Activated T-helper 17 cell treated with anti-CD3 and anti-CD28 coated beads, Interleukin-2, amount 50 U/mL, for 72 hours (primary cell): Measurements from ENCODE around the gene SYNGAP1. TPM values are rescaled to one million over a fixed set of nuclear protein-coding genes. Genes with fewer than 3 reads are reported as not detected.
A peak's percentile ranks its signal among the peaks of the same experiment; 100 is the strongest.

Source experiments
- ATAC-seq: fragments of 150-1000 bp; cut with Tn5 transposase; replicated peaks from 2 replicates; pipeline ENCODE4 v1.10.0; 2021; ENCODE audit warnings: mild to moderate bottlenecking, moderate library complexity
- H3K27ac Mint-ChIP-seq: one replicate; pipeline ENCODE4 v1.8.0; 2022; ENCODE audit warnings: mixed read lengths
- H3K27me3 Mint-ChIP-seq: one replicate; pipeline ENCODE4 v1.8.0; 2022; ENCODE audit warnings: mixed read lengths
- H3K36me3 Mint-ChIP-seq: one replicate; pipeline ENCODE4 v1.8.0; 2022; ENCODE audit warnings: low read depth, mild to moderate bottlenecking, mixed read lengths
- H3K4me1 Mint-ChIP-seq: one replicate; pipeline ENCODE4 v1.8.0; 2022; ENCODE audit warnings: mixed read lengths
- H3K4me3 Mint-ChIP-seq: one replicate; pipeline ENCODE4 v1.8.0; 2022; ENCODE audit warnings: mild to moderate bottlenecking, mixed read lengths
- H3K9me3 Mint-ChIP-seq: one replicate; pipeline ENCODE4 v1.8.0; 2022; ENCODE audit warnings: mixed read lengths
- total RNA-seq, 2 donors: library from RNA; stranded (reverse); gene quantifications; one replicate each; pipeline ENCODE4 v1.2.3, GENCODE V29; 2022

SYNGAP1 gene
- total RNA-seq, 2 donors from 2014 or later, result 43.2 to 156 TPM

DNA sequence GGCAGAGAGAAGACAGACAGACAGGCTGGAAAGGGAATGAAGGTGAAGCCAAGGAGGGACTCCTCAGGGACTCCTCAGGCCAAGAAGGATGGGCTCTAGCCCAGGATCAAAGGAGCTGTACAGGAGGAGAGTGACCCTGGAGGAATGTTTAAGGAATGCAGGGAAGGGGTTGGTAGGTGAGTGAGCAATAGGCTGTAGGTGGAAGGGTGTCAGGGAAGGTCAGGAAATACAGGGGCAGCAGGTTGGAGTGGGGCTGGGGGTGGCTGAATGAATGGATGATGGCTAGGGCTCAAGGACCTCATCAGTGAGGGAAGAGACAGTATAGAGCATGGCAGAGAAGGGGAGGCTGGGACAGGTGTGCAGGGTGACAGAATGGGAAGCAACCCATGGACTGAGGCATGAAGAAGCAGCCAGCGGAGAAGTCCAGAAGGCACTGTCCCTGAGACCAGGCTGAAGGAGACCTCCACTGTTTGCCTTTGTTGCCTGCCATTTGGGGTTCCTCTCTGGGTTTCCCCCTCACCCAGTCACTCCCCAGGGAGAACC lies 13.2 kb downstream of the SYNGAP1 start:
- peak overlapping the region; percentile 0 for H3K4me3 Mint-ChIP-seq
- H3K27me3 Mint-ChIP-seq, result no peaks in the 10 kb centered on the region
- H3K36me3 Mint-ChIP-seq, result peaks cover 79% of the 10 kb centered on the region
- ATAC-seq, result no peak
- no peaks in the 10 kb centered on the region for H3K9me3 Mint-ChIP-seq
- H3K27ac Mint-ChIP-seq, result peak overlapping the region; percentile 71
- peaks cover 41% of the 10 kb centered on the region for H3K4me1 Mint-ChIP-seq

GRCh38 chr6:33433544-33434191 lies 13.8 kb downstream of the SYNGAP1 start:
- peak overlapping the region; percentile 6 for H3K27ac Mint-ChIP-seq
- no peaks in the 10 kb centered on the region for H3K9me3 Mint-ChIP-seq
- H3K27me3 Mint-ChIP-seq, result no peaks in the 10 kb centered on the region
- peaks cover 37% of the 10 kb centered on the region for H3K4me1 Mint-ChIP-seq
- no peak for ATAC-seq
- no peak overlapping the region for H3K4me3 Mint-ChIP-seq
- peaks cover 80% of the 10 kb centered on the region for H3K36me3 Mint-ChIP-seq

- Mint-ChIP-seq H3K27ac (no peak overlapping the region), H3K4me1 (peaks cover 30% of the 10 kb centered on the region), H3K36me3 (peaks cover 80% of the 10 kb centered on the region), H3K27me3 (no peaks in the 10 kb centered on the region), H3K4me3 (no peak overlapping the region), H3K9me3 (no peaks in the 10 kb centered on the region)
- no peak for ATAC-seq
Observed at GRCh38 chr6:33434961-33435360, 15.1 kb downstream of the SYNGAP1 start.

DNA sequence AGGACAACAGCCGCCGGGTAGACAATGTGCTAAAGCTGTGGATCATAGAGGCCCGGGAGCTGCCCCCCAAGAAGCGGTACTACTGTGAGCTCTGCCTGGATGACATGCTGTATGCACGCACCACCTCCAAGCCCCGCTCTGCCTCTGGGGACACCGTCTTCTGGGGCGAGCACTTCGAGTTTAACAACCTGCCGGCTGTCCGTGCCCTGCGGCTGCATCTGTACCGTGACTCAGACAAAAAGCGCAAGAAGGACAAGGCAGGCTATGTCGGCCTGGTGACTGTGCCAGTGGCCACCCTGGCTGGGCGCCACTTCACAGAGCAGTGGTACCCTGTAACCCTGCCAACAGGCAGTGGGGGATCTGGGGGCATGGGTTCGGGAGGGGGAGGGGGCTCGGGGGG lies 17.8 kb downstream of the SYNGAP1 start:
- no peaks in the 10 kb centered on the region for H3K9me3 Mint-ChIP-seq
- H3K4me3 Mint-ChIP-seq, result no peak overlapping the region
- peaks cover 97% of the 10 kb centered on the region for H3K36me3 Mint-ChIP-seq
- ATAC-seq, result no peak
- H3K4me1 Mint-ChIP-seq, result peaks cover 12% of the 10 kb centered on the region
- no peaks in the 10 kb centered on the region for H3K27me3 Mint-ChIP-seq
- H3K27ac Mint-ChIP-seq, result no peak overlapping the region

DNA sequence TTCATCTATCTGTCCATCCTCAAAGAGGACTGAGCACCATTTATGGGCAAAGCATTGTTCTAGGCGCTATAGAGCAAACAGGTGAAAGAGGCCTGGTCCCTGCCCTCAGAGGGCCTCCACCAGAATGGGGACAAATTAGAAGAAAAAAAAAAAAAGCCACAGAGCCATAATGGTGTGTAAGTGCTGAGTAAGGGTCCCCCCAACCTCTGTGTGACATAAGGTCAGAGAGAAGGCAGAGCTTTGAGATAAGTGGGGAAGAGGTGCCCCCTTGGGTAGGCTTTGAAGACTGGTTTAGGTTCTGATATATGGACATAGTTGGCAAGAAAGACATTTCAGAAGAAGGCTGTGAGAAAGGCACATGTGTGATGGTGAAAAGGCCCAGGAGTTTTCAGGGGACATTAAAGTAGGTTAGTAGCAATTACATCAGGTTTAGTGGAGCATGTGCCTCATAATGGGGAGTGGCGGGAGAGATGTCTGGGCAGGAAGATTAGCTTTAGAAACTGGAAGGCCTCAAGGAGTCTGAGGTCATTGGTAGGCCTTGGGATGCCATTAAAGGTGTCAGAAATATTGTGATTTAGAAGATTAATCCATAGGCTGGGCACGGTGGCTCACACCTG lies 19.2 kb downstream of the SYNGAP1 start:
- Mint-ChIP-seq H3K9me3 (no peaks in the 10 kb centered on the region), H3K4me1 (peaks cover 5% of the 10 kb centered on the region), H3K27ac (peak overlapping the region; percentile 48), H3K36me3 (peaks cover 92% of the 10 kb centered on the region), H3K27me3 (no peaks in the 10 kb centered on the region), H3K4me3 (no peak overlapping the region)
- no peak for ATAC-seq

DNA sequence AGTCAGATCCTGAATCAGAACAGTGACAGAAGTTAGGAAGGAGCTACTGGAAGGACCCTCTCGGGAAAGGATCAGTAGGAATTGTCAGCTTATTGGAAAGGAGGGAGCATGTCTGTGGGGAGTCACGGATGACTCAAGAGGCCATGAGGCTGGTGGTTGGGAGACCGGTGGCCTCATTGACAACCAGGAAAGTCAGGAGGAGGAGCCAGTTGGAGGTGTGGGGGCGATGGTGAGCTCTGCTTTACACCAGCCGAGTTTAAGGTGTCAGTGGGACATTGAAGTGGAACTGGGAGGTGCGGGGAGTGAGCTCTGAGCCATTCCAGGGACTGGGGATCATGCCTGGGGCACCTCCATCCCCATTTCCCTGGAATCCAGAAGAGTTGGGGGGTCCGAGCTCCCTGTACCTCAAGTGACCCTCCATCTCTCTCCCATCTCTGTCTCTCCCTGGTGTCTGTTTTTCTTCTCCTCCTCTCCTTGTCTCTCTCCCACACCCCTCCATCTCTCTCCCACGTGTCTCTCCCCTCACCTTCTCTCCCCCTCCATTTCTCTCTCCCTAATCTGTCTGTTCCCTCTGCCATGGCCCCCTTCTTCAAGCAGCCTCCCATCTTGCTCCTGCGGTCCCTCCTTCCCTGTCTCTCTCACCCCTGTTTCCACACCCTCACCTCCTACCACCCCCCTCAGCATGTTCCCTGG lies 20.2 kb downstream of the SYNGAP1 start:
- Mint-ChIP-seq H3K9me3 (no peaks in the 10 kb centered on the region), H3K27me3 (no peaks in the 10 kb centered on the region), H3K27ac (peak overlapping the region; percentile 48), H3K4me3 (no peak overlapping the region), H3K36me3 (peaks cover 92% of the 10 kb centered on the region), H3K4me1 (peaks cover 5% of the 10 kb centered on the region)
- no peak for ATAC-seq

DNA sequence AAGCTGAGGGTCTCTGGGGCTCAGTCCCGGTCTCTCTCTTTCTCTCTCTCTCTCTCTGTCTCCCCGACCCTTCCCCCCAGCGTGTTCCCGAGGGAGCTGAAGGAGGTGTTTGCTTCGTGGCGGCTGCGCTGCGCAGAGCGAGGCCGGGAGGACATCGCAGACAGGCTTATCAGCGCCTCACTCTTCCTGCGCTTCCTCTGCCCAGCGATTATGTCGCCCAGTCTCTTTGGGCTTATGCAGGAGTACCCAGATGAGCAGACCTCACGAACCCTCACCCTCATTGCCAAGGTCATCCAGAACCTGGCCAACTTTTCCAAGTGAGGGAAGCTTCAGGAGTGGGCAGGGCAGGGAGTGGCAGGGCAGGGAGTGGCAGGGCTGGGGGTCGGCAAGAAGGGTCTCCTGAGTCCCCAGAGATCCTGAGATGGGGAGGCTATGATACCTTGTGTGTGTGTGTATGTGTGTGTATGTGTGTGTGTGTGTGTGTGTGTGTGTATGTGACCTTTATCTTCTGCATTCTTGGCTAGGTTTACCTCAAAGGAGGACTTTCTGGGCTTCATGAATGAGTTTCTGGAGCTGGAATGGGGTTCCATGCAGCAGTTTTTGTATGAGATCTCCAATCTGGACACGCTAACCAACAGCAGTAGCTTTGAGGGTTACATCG lies 20.9 kb downstream of the SYNGAP1 start:
- ATAC-seq, result no peak
- Mint-ChIP-seq H3K27ac (peak overlapping the region; percentile 61), H3K4me3 (no peak overlapping the region), H3K27me3 (no peaks in the 10 kb centered on the region), H3K36me3 (peaks cover 92% of the 10 kb centered on the region), H3K9me3 (no peaks in the 10 kb centered on the region), H3K4me1 (peaks cover 5% of the 10 kb centered on the region)

GRCh38 chr6:33441457-33441856 lies 21.6 kb downstream of the SYNGAP1 start:
- ATAC-seq, result no peak
- no peaks in the 10 kb centered on the region for H3K27me3 Mint-ChIP-seq
- H3K36me3 Mint-ChIP-seq, result peaks cover 92% of the 10 kb centered on the region
- no peak overlapping the region for H3K4me3 Mint-ChIP-seq
- no peaks in the 10 kb centered on the region for H3K9me3 Mint-ChIP-seq
- peaks cover 5% of the 10 kb centered on the region for H3K4me1 Mint-ChIP-seq
- peak overlapping the region; percentile 61 for H3K27ac Mint-ChIP-seq

DNA sequence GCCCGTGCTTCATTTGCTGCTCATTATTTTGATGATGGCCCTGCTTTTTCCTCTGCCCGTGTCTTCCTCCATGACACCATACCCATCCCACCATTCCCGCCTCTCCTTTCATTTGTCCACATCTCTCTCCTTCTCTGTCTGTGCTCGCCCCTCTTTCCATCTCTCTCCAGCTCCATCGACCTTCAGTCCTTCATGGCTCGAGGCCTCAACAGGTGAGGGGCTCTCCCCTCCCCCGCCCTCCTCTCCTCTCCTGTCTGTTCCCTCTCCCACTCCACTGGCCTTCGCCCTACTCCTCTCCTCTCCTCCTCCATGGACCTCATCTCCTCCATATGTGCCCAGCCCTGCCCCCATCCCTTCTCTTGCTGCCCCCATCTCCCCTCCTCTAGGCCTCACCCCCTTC lies 22.4 kb downstream of the SYNGAP1 start:
- no peak for ATAC-seq
- H3K27me3 Mint-ChIP-seq, result no peaks in the 10 kb centered on the region
- peaks cover 92% of the 10 kb centered on the region for H3K36me3 Mint-ChIP-seq
- peak overlapping the region; percentile 36 for H3K27ac Mint-ChIP-seq
- H3K4me3 Mint-ChIP-seq, result no peak overlapping the region
- peaks cover 5% of the 10 kb centered on the region for H3K4me1 Mint-ChIP-seq
- no peaks in the 10 kb centered on the region for H3K9me3 Mint-ChIP-seq

DNA sequence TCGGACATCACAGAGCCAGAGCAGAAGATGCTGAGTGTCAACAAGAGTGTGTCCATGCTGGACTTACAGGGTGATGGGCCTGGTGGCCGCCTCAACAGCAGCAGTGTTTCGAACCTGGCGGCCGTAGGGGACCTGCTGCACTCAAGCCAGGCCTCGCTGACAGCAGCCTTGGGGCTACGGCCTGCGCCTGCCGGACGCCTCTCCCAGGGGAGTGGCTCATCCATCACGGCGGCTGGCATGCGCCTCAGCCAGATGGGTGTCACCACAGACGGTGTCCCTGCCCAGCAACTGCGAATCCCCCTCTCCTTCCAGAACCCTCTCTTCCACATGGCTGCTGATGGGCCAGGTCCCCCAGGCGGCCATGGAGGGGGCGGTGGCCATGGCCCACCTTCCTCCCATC lies 23.2 kb downstream of the SYNGAP1 start:
- peaks cover 92% of the 10 kb centered on the region for H3K36me3 Mint-ChIP-seq
- H3K27me3 Mint-ChIP-seq, result no peaks in the 10 kb centered on the region
- H3K27ac Mint-ChIP-seq, result no peak overlapping the region
- ATAC-seq, result no peak
- H3K4me3 Mint-ChIP-seq, result no peak overlapping the region
- H3K9me3 Mint-ChIP-seq, result no peaks in the 10 kb centered on the region
- peaks cover 5% of the 10 kb centered on the region for H3K4me1 Mint-ChIP-seq

DNA sequence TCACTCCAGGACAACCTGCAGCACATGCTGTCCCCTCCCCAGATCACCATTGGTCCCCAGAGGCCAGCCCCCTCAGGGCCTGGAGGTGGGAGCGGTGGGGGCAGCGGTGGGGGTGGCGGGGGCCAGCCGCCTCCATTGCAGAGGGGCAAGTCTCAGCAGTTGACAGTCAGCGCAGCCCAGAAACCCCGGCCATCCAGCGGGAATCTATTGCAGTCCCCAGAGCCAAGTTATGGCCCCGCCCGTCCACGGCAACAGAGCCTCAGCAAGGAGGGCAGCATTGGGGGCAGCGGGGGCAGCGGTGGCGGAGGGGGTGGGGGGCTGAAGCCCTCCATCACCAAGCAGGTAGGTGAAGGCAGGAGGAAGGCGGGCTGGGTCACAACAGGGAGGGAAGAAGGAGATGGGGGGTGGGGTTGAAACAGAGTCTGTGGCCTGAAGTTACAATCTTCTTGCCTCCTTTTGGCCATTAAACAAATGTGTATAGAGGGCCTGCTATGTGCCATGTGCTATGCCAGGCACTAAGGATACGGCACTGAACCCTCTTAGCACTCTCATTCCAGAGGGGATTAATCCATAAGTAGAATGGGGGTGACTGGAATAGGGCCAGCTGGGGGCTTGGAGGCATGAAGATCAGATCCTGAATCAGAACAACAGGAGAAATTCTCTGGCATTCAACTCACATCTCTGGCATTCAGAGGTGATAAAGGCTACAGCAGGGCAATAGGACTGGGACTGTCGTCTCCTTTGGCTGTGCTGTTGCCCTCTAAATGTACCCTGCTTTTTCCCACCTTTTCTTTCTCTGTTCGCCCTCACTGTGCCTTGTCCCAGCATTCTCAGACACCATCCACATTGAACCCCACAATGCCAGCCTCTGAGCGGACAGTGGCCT lies 24.0 kb downstream of the SYNGAP1 start:
- peaks cover 92% of the 10 kb centered on the region for H3K36me3 Mint-ChIP-seq
- H3K27ac Mint-ChIP-seq, result peak overlapping the region; percentile 36

GRCh38 chr6:33445119-33445603 lies 25.3 kb downstream of the SYNGAP1 start:
- peak overlapping the region; percentile 36 for H3K27ac Mint-ChIP-seq
- ATAC-seq, result no peak
- no peak overlapping the region for H3K4me3 Mint-ChIP-seq
- no peaks in the 10 kb centered on the region for H3K9me3 Mint-ChIP-seq
- peaks cover 89% of the 10 kb centered on the region for H3K36me3 Mint-ChIP-seq
- peaks cover 5% of the 10 kb centered on the region for H3K4me1 Mint-ChIP-seq
- H3K27me3 Mint-ChIP-seq, result no peaks in the 10 kb centered on the region

More for the DNA sequence above, 24.0 kb downstream of the SYNGAP1 start:
- no peaks in the 10 kb centered on the region for H3K27me3 Mint-ChIP-seq
- no peaks in the 10 kb centered on the region for H3K9me3 Mint-ChIP-seq
- ATAC-seq, result no peak
- H3K4me3 Mint-ChIP-seq, result no peak overlapping the region
- peaks cover 9% of the 10 kb centered on the region for H3K4me1 Mint-ChIP-seq

- ATAC-seq, result no peak
- Mint-ChIP-seq H3K27ac (peak overlapping the region; percentile 62), H3K4me3 (no peak overlapping the region), H3K36me3 (peaks cover 78% of the 10 kb centered on the region), H3K9me3 (no peaks in the 10 kb centered on the region), H3K4me1 (peaks cover 5% of the 10 kb centered on the region), H3K27me3 (no peaks in the 10 kb centered on the region)
Observed at GRCh38 chr6:33446356-33446755, 26.5 kb downstream of the SYNGAP1 start.
